Measurements from ENCODE around the gene MAN2A1.

Gene MAN2A1

GRCh38 chr5:109690975-109691574 lies 1.3 kb downstream of the MAN2A1 start:
- DNase-seq (ENCODE audit: insufficient read length, low spot score) (peak; percentile 21), FAIRE-seq (no peak)
- TF ChIP-seq POLR2A (IDR thresholded peaks at IDR 0.05; ENCODE audit: low read depth, low read length), result no peak

- no peak for TF ChIP-seq POLR2A (IDR thresholded peaks at IDR 0.05; ENCODE audit: low read depth, low read length)
- DNase-seq (ENCODE audit: insufficient read length, low spot score) (no peak), FAIRE-seq (no peak)
Measured at GRCh38 chr5:109691996-109692395, 2.3 kb downstream of the MAN2A1 start.

DNA sequence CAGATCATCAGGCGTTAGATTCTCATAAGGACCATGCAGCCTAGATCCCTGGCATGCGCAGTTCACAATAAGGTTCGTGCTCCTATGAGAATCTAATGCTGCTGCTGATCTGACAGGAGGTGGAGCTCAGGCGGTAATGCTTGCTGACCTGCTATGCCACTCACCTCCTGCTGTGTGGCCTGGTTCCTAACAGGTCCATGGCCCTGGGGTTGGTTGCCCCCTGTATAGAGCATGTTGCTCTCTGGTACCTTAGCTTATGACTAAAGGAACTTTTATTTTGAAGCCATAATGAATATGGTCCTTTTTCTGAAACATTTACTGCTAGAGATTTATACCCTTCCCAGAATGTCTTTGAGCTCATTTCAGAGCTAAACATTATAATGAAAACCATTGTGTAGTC lies 3.1 kb downstream of the MAN2A1 start:
- TF ChIP-seq POLR2A (IDR thresholded peaks at IDR 0.05; ENCODE audit: low read depth, low read length), result no peak
- no peak for FAIRE-seq
- DNase-seq (ENCODE audit: insufficient read length, low spot score), result no peak

- FAIRE-seq (no peak), DNase-seq (ENCODE audit: insufficient read length, low spot score) (no peak)
- no peak for TF ChIP-seq POLR2A (IDR thresholded peaks at IDR 0.05; ENCODE audit: low read depth, low read length)
Measured at GRCh38 chr5:109693535-109694400, 4.0 kb downstream of the MAN2A1 start.

GRCh38 chr5:109694451-109694891 lies 4.7 kb downstream of the MAN2A1 start:
- DNase-seq (ENCODE audit: insufficient read length, low spot score), result no peak
- no peak for TF ChIP-seq POLR2A (IDR thresholded peaks at IDR 0.05; ENCODE audit: low read depth, low read length)
- no peak for FAIRE-seq

- FAIRE-seq (no peak), DNase-seq (ENCODE audit: insufficient read length, low spot score) (no peak)
- TF ChIP-seq POLR2A (IDR thresholded peaks at IDR 0.05; ENCODE audit: low read depth, low read length), result no peak
Measured at GRCh38 chr5:109695005-109695926, 5.5 kb downstream of the MAN2A1 start.

DNA sequence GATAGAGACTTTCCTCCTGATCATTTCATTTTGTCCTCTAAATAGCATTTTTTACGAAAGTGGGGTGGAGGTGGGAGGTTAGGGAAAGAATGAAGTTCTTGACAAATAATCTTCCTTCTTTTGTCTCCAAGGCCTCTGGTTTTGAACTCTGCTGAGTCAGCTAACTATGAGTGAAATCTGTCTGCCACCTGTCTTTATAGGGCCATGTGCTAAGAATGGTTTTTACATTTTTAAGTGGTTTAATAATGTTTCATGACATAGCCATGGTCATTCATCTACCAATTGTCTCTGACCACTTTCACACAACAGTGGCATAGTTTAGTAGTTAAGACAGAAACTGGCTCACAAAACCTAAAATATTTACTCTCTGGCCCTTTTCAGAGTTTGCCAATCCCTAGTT lies 7.6 kb downstream of the MAN2A1 start:
- DNase-seq (ENCODE audit: insufficient read length, low spot score), result no peak
- no peak for FAIRE-seq

DNA sequence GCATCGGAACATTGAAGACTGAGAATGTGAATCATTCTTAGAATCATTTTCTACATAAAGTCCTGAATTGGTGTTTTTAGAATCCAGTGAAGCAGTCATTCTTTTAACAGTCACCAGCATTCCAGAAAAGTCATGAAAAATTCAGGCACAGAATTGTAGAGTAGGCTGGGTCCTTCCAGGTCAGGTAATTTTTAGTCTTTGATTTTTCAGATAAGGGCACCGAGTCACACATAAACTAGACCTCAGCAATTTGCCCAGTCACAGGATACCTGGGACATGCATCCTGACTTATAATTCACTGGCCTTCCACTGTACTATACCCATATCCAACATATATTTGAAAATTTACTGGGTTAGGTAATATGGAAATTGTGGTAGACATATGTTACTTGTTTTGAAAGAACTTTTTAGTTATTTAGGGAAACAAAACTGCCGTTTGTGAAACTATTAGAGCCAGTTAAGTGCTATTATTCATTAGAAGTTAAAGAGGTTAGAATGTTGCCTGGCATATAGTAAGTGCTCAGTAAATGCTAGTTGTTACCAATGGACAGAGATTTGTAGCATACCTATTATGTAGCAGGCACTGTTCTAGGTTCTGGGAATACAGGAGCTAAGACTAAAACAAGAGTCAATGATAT lies 10.9 kb downstream of the MAN2A1 start:
- no peak for TF ChIP-seq POLR2A (IDR thresholded peaks at IDR 0.05; ENCODE audit: low read depth, low read length)
- FAIRE-seq (no peak), DNase-seq (ENCODE audit: insufficient read length, low spot score) (no peak)

More for the DNA sequence above, 7.6 kb downstream of the MAN2A1 start:
- TF ChIP-seq POLR2A (IDR thresholded peaks at IDR 0.05; ENCODE audit: low read depth, low read length), result no peak

DNA sequence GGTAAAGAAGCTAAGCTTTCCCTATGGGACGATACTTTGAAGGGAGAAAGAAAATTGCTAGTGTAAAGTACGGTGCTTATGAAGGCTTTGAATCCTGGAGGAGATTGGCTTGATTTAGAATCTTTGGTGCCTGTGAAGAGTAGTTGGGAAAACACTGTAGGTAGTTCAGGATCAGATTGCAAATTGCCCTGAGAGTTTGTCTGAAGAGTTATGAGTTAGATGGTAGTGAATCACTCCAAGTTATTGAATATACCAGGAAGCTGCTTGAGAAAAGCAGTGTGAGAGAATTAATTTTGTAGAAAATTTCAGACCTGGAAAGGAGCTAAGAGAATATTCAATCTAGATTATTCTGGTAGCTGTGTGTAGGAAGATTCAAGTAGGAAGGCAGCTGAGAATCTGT lies 11.5 kb downstream of the MAN2A1 start:
- DNase-seq (ENCODE audit: insufficient read length, low spot score) (no peak), FAIRE-seq (peak; percentile 66)
- TF ChIP-seq POLR2A (IDR thresholded peaks at IDR 0.05; ENCODE audit: low read depth, low read length), result no peak

GRCh38 chr5:109701792-109702191 lies 12.1 kb downstream of the MAN2A1 start:
- no peak for TF ChIP-seq POLR2A (IDR thresholded peaks at IDR 0.05; ENCODE audit: low read depth, low read length)
- no peak for DNase-seq (ENCODE audit: insufficient read length, low spot score)
- no peak for FAIRE-seq

DNA sequence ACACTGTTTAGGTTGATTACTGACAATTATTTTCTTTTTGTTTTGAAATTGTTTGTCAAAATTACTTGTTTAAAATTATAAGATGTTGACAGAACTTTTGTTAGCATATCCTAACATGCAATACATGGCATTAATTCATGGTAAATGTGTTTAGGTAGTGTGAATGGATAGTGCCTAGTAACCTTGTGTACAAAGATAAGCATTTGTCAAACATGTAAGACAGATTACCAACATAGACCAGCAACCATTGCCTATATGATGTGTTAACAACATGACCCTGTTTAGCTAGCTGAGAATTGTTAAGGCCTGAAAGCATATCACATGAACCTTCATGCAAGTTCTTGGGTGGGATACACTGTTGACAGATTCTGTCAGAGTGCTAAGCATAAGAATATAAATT lies 13.4 kb downstream of the MAN2A1 start:
- TF ChIP-seq POLR2A (IDR thresholded peaks at IDR 0.05; ENCODE audit: low read depth, low read length), result no peak
- DNase-seq (ENCODE audit: insufficient read length, low spot score) (no peak), FAIRE-seq (no peak)

- FAIRE-seq, result no peak
- DNase-seq (ENCODE audit: insufficient read length, low spot score), result no peak
- TF ChIP-seq POLR2A (IDR thresholded peaks at IDR 0.05; ENCODE audit: low read depth, low read length), result no peak
Measured at GRCh38 chr5:109703829-109704228, 14.1 kb downstream of the MAN2A1 start.

- DNase-seq (ENCODE audit: insufficient read length, low spot score), result no peak
- no peak for FAIRE-seq
- TF ChIP-seq POLR2A (IDR thresholded peaks at IDR 0.05; ENCODE audit: low read depth, low read length), result no peak
Measured at GRCh38 chr5:109704282-109704952, 14.7 kb downstream of the MAN2A1 start.
